ENCODE results near the gene FMO3.

Gene FMO3

GRCh38 chr1:171117085-171117484 lies 26.4 kb downstream of the FMO3 start:
- DNase-seq = no peak

- no peak for DNase-seq
Observed at GRCh38 chr1:171119648-171120047, 28.9 kb downstream of the FMO3 start.

GRCh38 chr1:171122299-171122698 lies 31.6 kb downstream of the FMO3 start:
- no peak for DNase-seq

GRCh38 chr1:171122893-171123292 lies 32.2 kb downstream of the FMO3 start:
- no peak for DNase-seq

GRCh38 chr1:171126504-171126903 lies 35.8 kb downstream of the FMO3 start:
- no peak for DNase-seq

- DNase-seq = no peak
Observed at GRCh38 chr1:171127099-171127498, 36.4 kb downstream of the FMO3 start.

GRCh38 chr1:171127501-171127900 lies 36.8 kb downstream of the FMO3 start:
- no peak for DNase-seq

GRCh38 chr1:171128463-171128862 lies 37.8 kb downstream of the FMO3 start:
- DNase-seq = no peak

- DNase-seq = no peak
Observed at GRCh38 chr1:171134204-171134923, 43.7 kb downstream of the FMO3 start.

GRCh38 chr1:171137580-171137979 lies 46.9 kb downstream of the FMO3 start:
- no peak for DNase-seq

- no peak for DNase-seq
Observed at GRCh38 chr1:171138980-171139379, 48.3 kb downstream of the FMO3 start.

- no peak for DNase-seq
Observed at GRCh38 chr1:171139890-171140289, 49.2 kb downstream of the FMO3 start.

- no peak for DNase-seq
Observed at GRCh38 chr1:171140401-171140800, 49.7 kb downstream of the FMO3 start.

GRCh38 chr1:171140956-171141687 lies 50.4 kb downstream of the FMO3 start:
- DNase-seq = no peak

GRCh38 chr1:171141688-171142415 lies 51.1 kb downstream of the FMO3 start:
- DNase-seq = no peak

- DNase-seq = no peak
Observed at GRCh38 chr1:171142416-171143385, 52.0 kb downstream of the FMO3 start.

GRCh38 chr1:171150156-171150555 lies 59.5 kb downstream of the FMO3 start:
- no peak for DNase-seq

GRCh38 chr1:171152549-171152948 lies 61.8 kb downstream of the FMO3 start:
- DNase-seq = no peak

GRCh38 chr1:171155484-171155883 lies 64.8 kb downstream of the FMO3 start:
- no peak for DNase-seq

GRCh38 chr1:171158096-171158495 lies 67.4 kb downstream of the FMO3 start:
- no peak for DNase-seq

- no peak for DNase-seq
Observed at GRCh38 chr1:171158551-171158950, 67.8 kb downstream of the FMO3 start.

GRCh38 chr1:171159148-171159547 lies 68.4 kb downstream of the FMO3 start:
- DNase-seq = no peak

- no peak for DNase-seq
Observed at GRCh38 chr1:171160211-171160610, 69.5 kb downstream of the FMO3 start.

Measured in NCI-H226 (cell line).